ENCODE results near the gene ATF3.

Gene ATF3

DNA sequence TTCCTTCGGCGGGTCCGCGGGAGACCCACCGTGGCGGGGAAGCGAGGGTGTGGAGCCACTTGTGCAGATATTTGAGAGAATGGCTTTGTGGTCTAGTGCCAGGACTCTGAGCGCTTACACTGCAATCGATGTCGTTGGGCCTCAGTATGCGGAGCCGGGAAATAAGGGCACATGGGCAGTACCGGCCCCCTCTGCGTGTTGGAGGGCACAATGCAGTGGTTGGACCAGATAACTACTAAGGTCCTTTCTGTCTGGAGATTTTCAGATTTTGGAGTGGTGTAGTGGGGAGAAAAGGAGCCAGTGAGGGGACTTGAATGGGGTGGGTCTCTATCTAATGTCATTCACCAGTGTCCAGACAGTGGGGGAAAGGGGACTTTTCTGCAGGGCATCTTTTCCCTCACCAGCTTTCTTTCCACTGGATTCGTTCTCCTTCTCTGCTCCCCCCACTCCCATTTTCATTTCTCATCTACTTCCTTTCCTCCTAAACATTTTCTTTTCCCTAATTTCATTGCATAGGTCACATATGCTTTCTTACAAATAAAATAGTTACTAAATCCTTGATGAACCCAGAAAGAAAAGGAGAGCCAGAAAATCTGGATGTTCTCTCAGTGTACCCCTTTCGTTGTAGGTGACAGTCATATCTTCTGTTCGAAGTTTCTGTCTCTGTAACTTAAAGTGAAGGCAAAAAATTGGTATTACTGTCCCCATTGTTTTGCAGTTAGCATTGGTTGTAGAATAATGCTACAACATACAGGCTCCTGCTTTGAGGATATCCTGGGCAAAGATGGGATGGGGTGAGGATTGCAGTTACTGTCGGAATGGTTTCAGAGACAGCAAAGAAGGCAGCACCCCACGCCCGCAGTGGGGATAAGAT lies 1.4 kb downstream of the ATF3 start:
- no peak for DNase-seq

DNA sequence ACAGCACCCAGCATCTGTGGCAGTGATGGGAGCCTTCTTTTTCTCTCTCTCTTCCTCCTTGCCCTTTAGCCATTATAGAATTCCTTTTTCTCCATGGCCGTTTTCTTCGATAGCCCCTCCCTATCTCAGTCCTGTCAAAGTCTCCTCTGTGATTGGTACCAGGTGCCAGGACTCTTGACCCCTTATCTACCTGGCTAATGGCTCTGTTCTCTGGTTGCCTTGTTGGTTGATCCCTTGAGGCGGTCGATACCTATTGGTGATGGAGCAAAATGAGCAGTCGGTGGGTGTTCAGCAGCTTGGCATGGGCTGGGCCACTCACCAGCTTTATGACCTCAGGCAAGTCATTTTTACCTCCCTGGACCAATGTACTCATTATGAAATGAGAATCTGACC lies 2.0 kb downstream of the ATF3 start:
- no peak for DNase-seq

DNA sequence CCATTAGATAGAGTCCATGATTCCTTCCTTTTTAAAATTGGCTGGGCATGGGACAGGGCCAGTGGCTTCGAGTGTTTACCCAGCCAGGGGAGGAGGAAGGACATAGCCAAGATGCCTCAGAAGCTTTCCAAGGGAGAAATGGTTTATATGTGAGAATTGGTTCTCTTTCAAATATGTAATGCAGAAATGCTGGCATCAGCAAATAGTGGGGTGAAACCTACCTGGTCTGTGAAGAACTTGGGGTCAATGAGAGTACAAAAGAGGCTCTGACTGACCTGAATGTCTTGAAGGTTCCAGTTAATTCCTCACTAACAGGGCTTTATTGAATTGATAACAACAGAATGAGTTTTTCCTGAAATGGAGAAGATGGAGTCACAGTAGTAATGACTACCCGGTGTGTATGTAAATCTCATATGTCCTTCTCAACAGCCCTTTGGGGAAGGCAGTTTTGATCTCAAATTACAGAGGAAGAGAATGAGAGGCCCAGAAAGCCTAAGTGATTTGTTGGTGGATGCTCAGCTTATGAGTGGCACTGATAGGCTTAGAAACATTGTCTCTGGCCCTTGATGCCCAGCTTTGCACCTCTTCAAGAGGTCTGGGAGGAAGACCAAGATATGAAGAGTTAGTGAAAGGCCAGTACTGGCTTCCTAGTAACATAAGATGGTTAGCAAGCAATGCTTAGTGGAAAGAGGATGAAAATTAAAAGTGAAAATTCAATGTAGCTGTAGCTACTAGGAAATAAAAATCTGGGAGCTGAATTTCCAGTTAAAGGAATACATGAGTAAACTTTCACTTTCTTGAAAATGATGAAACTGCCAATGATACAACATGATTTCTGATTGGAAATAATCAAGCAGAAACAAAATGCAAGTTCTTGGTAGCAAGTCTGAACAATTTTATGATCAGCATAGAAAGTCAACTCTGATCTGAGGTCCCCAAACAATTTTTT lies 2.7 kb downstream of the ATF3 start:
- DNase-seq, result no peak

DNA sequence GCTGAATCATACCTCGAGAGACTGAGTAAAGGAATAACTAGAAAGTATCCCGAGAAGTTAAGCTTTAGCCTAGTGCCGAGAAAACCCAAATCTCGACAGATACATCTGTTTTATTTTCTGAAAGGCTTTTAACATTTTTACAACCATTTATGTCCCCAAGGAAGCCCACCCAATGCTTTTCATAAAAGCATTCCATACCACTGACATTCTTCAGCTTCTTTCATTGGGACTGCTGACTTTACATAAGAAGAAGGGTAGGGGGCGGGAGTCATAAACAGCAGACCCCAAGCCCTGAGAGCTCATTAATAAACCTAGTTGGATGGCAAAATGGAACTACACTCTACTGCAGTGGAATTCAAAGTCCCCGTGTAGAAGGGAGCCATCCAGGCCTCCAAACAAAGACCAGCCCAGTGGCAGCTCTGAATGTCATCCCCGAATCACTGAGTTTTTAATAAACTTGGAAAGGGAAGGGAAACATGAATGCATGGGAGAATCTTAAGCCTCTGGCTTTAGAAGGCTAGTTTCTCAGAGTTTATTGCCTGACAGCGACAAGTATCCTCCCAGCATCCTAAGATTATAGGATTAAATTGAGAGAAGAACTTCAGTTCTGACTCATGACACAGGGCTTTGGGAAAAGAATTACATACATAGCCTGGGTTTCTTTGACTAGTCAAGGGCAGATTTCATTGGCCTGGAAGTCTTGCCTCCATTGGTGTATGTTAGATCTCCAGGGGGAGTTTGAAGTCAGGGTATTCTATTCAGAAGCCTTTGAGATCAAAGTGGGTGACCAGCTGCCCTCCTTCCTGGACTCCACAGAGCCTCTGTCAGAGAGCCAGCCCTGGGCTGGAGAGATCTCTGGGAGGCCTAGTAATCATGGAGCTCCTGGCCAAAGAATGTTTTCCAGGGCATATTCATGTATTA lies 3.7 kb downstream of the ATF3 start:
- DNase-seq, result no peak

DNA sequence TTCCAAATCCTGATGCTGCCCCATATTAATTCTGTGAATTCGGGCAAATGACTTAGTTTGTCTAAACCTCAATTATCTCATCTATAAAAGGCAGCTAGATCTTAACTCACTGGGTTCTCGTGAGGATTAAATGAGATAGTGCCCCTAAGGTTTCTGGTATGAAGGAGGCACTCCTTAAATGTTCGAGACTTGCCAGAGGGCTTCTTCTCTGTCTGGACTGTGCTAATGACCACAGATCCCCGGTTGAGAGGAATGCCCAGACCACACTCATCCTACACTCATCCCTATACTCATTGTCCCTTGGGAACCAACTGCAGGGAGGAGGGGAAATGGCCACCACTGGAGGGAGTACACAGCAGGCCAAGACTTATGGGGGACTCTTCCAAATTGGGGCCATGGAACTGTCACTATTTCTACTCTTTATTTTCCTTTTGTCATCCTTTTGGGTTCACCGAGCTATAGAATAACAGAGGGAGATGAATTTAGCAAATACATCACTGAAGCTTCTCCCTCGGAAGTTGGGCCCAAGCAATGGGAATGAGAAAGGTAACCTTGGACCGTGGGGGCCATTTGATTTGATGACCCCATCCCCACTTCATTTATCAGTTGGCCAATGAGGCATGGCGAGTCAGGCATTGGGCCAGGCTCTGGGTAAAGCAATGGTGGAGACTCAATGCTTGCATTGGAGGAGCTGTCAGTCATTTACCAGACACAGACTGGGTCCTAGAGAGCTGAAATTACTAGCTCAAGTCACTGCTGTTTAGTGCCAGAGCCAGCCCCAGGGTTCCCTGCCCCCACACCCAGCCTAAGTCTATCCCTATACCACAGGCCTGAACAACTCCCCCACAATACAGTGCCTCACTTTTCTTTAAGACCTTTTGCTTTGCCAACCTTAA lies 5.1 kb downstream of the ATF3 start:
- DNase-seq, result no peak

DNA sequence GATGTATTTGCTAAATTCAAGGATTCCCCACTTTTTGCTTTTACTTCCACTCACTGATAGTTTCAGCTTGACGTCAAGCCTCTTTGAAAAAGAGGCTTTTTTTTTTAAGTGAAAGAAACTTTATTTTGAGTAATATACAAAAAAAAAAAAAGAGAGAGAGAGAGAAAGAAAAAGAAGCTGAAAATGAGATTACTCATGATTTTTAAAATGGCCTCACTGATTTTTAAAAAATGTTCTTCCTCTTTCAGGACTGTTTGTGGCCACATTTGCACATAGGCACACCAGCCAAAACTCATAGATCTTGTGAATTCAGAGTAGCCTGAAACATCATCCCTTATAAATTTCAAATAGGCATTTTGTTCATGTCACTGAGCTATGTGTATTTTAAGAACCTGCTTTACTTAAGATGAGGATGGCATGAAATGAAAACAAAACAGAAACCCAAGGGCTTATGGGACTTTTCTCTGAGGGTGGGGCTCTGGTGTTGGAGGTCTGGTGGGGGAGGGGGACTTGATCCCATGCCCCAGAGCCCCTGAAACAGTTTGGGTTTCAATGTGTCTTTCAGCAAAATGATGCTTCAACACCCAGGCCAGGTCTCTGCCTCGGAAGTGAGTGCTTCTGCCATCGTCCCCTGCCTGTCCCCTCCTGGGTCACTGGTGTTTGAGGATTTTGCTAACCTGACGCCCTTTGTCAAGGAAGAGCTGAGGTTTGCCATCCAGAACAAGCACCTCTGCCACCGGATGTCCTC lies 6.1 kb downstream of the ATF3 start:
- DNase-seq, result no peak

DNA sequence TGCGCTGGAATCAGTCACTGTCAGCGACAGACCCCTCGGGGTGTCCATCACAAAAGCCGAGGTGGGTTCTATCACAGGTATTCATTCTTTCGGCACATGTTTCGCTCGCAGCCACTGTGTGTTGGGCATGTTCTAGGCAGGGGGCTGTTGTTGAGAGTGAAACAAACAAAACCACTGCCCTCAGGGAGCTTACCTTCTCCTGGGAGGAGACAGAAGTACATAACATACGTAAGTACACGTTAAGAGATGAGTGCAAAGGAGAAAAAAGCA lies 6.6 kb downstream of the ATF3 start:
- no peak for DNase-seq

DNA sequence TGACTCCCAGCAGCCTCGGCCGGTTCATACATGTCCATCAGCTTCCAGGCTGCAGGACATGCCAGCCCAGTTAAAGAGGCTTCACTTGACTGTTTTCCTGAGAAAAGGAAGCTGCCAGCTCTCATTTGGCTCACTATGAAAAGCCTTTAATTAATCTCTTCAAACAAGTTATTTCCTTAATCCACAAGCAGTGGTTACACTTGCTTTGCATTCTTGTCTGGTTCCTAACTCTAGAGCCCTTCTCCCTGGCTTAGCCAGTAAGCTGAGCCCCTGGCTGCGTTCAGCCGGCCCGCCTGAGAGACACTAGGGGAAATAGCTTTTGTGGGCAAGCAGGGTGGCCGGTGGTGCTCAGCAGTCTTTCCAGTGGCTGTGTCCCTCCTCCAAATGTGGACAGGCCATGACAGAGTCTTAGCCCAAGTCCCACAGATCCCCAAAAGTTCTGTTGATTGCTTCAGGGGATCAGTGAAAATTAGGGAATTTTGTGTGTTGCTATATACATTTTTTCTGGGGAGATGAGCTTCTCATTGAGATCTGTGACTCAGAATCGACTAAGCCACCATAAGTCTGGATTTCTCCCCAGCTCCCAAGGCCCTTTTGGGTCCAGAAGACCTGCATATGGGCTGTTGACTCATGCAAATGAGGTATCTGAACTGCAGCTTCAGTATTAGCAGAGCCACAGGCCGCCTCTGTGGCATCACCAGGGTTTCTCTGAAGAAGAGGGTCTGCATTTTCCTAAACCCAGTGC lies 10.1 kb downstream of the ATF3 start:
- DNase-seq, result no peak

DNA sequence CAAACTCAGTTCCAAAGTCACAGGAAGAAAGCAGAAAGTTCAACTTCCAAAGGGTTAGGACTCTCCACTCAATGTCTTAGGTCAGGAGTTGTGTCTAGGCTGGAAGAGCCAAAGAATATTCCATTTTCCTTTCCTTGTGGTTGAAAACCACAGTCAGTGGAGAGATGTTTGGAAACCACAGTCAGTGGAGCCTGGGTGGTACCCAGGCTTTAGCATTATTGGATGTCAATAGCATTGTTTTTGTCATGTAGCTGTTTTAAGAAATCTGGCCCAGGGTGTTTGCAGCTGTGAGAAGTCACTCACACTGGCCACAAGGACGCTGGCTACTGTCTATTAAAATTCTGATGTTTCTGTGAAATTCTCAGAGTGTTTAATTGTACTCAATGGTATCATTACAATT lies 11.7 kb downstream of the ATF3 start:
- DNase-seq, result no peak

DNA sequence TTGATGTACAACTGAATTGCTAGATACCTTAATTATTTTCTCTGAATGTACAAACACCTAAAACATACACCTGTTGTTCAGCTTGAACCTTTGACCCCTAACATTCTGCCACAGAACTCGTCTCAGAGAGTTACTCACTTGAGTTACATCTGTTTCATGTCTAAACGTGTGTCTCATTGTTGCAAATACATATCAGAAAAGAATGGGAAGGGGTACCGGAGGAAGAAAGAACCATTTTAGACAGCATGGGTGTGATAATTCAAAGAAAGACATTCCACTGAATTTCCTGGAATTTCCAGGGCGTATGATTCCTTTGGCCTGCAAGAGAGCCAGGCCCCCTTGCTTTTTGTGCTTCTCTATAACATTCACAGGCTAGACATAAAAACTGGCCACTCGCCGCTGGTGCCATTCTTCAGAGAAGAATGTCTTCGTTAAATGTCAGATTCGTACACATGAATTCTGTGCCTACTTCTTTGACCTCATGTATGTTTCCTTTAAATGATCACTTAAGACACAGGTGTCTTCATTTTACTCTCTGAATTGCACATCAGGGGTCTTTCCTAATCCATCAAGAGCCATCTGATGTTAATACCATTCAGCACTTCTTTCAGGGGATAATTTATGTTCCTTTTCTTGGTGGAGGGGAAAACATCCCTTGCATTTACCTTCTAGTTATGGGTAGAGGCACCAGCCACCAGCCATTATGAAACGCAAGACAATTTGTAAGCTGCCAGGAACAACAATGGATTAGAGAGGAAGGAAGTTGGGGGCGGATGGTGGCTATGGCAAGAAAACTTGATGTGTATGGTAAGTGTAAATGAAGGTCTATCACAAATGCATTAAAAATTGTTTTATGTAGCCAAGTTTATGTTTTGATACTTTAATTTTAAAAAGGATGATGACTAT lies 12.7 kb downstream of the ATF3 start:
- no peak for DNase-seq

DNA sequence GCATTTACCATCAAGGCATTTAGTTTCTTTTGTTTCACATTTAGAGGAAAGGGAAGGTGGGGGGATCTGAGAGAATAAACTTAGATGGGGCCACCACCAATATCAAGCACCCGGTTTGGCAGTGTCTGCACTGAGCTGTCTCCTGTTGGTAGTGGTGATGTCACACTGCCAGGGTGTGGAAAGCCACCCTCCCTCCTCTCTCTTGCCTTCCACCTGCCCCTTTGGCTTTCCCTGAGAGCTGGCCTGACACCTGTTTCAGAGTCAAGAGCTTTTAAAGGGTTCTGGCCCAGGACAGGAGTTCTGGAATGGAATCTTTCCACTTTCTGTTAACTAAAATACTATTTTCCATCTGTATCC lies 13.4 kb downstream of the ATF3 start:
- no peak for DNase-seq

DNA sequence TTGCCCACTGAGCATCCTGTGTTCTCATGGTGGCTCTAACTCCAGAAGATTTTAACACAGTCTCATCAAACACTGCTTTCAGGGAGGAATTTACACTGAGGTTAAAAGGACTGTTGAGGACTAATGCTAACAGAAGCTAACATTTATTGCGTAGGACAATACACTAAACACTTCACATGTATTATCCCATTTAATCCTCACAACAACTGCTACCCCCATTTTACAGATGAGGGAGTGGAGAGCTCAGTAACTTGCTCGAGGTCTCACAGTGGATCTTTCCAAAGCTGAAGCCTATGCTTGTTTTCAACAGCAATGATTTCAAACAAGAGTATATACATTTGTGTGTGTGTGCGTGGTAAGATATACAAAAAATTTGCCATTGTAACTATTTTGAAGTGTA lies 13.9 kb downstream of the ATF3 start:
- DNase-seq, result no peak

DNA sequence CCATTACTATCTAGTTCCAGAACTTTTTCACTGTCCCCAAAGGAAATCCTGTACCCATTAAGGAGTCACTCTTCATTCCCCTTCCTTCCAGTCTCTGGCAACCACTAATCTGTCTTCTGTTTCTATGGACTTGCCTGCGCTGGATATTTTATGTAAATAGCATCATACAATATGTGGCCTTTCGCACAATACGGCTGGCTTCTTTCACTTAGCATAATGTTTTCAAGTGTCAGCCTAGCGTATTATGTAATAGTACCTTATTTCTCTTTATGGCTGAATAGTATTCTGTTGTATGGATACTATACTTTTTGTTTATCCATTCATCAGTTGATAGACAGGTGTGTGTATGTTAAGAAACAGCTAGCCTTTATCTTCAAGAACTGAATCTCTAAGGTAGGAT lies 14.3 kb downstream of the ATF3 start:
- no peak for DNase-seq

DNA sequence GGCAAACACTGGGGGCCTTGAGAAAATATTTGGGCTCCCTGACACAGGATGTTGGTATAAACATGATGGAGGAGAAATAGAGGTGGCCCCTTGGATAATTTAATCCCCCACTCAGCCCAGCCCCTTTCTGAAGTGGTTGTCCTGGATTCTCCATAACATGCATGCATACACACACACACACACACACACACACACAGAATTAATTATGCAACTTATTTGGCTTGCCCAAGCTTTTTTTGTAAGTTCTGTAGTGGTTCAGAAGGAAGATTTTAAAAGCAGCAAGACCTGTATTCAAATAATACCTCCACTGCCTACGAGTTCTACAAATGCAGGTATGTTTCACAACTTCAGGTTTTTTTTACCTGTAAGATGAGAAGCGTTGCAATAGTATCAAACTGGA lies 15.0 kb downstream of the ATF3 start:
- no peak for DNase-seq

DNA sequence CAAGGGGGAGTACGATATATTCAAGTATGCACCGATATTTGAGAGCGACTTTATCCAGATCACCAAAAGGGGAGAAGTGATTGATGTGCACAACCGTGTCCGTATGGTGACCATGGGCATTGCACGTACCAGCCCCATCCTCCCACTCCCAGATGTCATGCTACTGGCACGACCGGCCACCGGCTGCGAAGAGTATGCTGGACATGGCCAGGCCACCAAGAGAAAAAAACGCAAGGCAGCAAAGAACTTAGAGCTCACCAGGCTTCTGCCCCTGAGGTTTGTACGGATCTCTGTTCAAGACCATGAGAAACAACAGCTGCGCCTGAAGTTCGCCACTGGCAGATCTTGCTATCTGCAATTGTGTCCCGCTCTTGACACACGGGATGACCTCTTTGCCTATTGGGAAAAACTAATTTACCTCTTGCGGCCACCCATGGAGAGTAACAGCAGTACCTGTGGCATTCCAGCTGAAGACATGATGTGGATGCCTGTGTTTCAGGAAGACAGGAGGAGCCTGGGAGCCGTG lies 16.5 kb downstream of the ATF3 start:
- no peak for DNase-seq

DNA sequence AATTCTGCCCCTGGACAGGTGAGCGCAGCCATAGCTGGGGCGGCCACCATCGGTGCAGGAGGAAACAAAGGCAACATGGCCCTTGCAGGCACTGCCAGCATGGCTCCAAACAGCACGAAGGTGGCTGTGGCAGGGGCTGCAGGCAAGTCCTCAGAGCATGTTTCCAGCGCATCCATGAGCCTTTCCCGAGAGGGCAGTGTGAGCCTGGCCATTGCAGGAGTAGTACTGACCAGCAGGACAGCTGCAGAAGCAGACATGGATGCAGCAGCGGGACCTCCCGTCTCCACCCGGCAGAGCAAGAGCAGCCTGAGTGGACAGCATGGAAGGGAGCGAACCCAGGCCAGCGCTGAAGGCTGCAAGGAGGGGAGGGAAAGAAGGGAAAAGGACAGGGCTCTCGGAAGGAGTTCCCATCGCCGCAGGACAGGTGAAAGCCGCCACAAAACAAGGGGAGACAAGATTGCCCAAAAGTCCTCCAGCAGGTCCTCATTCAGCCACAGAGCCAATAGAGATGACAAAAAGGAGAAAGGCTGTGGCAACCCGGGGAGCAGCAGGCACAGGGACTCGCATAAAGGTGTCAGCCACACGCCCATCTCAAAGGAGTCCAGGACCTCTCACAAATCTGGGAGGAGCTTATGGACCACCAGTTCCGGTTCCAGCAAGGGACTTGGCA lies 17.4 kb downstream of the ATF3 start:
- DNase-seq, result no peak

DNA sequence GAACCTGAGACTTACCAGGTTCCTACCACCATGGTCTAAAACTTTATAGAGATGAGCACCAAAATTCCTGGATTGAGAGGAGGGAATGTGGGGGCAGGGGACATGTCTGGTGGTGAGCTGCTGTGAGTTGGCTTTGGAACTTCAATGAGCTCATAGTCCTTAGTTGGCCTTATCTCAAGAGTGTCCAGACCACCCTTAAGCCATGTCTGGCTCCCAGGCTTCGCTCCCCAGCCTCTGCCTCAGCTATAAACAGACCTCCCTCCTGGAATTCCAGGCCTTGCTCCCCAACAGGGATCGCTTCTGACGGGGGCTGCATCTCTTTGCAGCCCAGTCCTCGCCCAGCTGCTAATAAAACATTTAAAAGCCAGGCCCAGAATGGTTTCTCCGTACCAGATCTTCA lies 19.5 kb downstream of the ATF3 start:
- no peak for DNase-seq

DNA sequence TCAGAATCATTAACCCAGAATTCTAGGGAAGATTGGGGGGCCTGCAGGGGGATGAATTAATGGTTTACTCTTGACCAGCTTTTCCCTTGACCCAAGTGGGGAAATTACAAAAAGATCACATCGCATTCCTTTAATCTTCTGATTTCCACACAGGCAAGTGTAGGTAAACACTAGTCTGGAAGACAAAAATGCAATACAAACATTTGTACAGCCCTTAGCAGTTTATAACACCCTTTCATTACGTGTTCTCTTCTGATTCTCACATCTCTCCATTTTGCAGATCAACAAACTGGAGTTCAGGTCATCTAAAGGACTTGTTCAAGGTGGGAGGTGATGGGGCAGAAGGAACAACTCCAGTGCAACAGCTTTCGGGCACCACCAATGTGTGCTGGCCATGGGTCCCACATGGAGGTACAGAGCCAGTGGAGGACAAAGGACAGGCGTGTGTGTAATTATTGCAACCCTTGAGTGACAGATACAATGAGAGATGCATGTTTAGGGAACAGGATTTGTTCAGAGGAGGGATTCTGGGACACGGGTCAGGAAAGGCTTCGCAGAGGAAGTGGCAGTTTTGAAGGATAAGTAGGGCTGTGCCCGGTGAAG lies 20.4 kb downstream of the ATF3 start:
- no peak for DNase-seq
